Astrocyte of the cerebellum (primary cell): ENCODE results near the gene KCNK5.

ENCODE experiments used
- DNase-seq: peaks from one replicate; pipeline ENCODE4 v3.0.0-alpha.2; 2011; ENCODE audit warnings: low read depth
- H3K4me3 ChIP-seq: 2 replicates; pipeline ENCODE4 v1.5.1; 2011; ENCODE audit warnings: mild to moderate bottlenecking, low read depth, low read length, moderate library complexity
- in situ Hi-C: cut with HindIII; loops from 2 replicates; pipeline ENCODE4 v1.10.0; 2017; ENCODE audit warnings: low sequenced_read_pairs
- TF ChIP-seq, protein P1 (sequence below): IDR thresholded peaks from 2 replicates; pipeline ENCODE4 v1.5.1; 2012; ENCODE audit warnings: low read length, low read depth, moderate library complexity, mild to moderate bottlenecking; ENCODE audit errors: missing control alignments

Gene KCNK5

DNA sequence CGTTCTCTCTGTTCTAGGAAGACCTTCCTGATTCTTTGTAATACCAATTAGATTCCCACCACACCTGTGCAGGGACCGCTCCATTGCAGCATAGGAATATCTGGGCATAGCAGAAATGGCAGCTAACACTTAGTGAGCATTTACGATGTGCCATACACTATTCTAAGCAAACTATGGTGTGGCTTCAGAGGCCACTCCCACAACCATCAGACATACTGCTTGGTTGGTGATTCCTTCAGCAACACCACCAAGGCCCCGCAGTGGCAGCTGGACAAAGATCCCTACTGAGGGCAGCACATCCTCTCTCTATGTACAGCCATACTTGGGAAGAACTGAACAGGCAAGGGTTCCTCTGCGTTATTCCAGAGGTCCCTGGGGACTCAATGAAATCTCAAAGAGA lies 6.2 kb downstream of the KCNK5 start:
- H3K4me3 ChIP-seq = no peak overlapping the region
- in situ Hi-C loops = no loop called here
- DNase-seq = no peak
- TF ChIP-seq, protein P1, sequence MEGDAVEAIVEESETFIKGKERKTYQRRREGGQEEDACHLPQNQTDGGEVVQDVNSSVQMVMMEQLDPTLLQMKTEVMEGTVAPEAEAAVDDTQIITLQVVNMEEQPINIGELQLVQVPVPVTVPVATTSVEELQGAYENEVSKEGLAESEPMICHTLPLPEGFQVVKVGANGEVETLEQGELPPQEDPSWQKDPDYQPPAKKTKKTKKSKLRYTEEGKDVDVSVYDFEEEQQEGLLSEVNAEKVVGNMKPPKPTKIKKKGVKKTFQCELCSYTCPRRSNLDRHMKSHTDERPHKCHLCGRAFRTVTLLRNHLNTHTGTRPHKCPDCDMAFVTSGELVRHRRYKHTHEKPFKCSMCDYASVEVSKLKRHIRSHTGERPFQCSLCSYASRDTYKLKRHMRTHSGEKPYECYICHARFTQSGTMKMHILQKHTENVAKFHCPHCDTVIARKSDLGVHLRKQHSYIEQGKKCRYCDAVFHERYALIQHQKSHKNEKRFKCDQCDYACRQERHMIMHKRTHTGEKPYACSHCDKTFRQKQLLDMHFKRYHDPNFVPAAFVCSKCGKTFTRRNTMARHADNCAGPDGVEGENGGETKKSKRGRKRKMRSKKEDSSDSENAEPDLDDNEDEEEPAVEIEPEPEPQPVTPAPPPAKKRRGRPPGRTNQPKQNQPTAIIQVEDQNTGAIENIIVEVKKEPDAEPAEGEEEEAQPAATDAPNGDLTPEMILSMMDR = no peak

DNA sequence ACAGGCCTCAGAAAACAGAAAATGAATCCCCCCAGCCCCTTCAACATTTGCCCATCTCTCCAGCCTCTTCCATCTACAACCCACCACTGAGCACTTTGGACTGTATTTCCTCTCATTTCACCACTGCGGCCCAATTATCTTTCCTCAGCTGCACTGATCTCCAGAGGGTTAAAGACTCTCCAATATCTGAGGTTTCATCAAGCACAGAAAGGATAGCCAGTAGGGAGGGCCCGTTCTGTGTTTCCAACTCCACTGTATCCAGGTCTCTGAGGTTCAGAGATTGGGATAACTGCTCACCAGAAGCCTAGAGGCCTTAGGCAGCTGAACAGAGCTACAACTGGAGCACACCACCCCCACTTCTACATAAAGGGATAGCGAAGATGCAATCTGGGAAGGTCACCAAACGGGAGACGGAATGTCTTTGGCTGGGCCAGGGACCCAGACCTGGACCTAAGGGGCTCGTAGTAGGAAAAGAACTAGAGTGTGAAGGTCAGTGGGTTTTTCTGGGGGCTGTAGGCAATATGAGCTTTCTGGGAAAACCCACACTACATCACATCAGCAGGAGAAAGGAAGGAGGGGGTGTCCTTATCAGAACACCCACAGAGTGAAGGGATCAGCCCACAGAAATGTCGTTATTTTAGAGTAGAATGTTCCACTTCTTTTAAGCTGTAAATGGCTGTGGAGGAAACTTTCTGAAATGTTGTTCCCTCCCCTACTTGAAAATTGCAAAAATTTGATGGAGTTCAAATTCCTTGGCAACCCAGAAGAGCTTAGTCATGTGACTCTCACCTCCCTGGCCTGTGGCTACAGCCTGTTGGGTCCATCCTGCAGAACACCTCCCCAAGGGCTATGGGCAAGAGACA lies 7.3 kb downstream of the KCNK5 start:
- TF ChIP-seq, protein P1 = no peak
- in situ Hi-C loops = no loop called here

DNA sequence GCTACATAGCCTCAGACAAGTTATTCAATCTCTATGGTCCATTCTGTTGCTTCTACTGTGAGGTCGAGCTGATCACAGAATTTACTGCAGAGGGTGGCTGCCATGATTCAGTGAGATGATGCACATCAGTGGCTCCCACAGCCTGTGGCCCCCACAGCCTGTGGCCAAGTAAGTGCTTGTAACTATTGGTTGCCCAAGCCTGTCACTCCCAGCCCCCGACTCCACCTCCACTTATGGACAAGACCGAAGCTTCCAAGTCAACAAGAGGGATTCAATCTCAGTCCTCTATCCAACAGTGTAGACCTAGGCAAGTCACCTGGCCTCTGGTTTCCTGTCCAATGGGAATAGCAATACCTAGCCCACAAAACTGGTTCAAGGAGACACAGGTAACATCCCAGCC lies 8.2 kb downstream of the KCNK5 start:
- TF ChIP-seq, protein P1 = no peak
- no peak overlapping the region for H3K4me3 ChIP-seq
- DNase-seq = no peak
- in situ Hi-C loops = no loop called here

More for the DNA sequence above, 7.3 kb downstream of the KCNK5 start:
- no peak overlapping the region for H3K4me3 ChIP-seq
- DNase-seq = no peak

DNA sequence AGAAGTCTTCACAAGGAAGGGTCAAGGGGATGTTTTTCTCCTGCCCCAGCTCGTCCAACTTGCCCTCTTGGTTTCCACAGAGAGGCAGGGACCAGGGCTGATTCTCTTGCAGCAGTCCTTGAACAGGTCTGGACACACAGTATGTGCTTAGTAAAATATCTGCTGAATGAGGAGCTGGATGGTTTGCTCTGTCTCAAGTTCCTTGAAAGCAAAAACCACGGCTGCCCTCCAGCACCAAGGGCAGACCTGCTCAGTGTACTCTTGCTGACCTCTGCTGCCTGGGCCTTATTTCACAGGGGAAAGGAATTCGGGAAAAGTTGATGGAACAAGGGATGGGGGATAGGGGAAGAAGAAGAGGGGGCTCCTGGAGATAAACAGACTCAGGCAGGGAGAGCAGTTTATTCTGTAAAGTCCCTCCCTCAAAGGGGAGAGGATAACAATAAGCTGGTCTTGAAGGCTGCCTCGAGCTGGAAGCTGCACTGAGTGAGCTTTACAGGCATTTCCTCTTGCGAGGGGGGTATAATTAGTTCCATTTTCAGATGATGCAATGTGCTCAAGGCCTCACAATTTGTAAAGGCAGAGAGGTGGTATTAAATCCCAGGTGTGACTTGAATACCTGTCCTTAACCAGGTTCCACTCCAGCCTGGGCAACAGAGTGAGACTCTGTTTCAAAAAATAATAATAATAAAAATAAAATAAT lies 10.3 kb downstream of the KCNK5 start:
- no peak for DNase-seq
- in situ Hi-C loops = no loop called here
- no peak overlapping the region for H3K4me3 ChIP-seq
- TF ChIP-seq, protein P1 = no peak

DNA sequence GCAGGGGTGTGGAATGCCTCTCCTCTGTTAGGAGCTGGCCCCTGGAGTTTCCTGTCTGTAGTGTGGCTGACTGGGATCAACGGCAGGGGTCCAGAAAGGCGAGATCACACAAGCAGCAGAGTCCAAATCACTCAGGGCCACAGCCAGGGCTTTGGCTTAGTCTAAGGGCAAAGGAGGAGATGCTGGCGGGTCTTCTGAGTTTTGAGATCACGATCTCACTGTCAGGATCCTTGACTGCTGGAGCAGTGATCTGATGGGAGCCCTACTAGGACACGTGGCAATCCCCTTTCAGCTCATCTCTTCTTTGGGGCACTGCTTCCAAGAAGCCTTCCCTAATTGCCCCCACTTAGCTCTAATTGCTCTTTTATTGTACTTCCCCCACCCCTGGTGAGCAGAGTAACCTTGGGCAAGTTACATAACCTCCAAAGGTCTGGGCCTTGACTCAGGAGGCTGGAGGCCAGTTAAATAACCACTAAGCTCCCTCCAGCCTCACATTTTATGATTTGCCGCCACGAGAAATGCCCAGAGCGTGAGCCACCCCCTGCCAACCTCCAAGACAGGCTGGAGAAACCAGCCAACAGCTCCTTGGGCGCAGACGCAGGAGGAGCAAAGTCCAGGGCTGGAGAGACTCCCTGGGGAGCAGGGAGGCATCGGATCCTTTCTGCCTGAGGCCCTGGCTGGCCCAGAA lies 12.0 kb downstream of the KCNK5 start:
- DNase-seq = no peak
- in situ Hi-C loops = no loop called here
- H3K4me3 ChIP-seq = no peak overlapping the region
- TF ChIP-seq, protein P1 = no peak

DNA sequence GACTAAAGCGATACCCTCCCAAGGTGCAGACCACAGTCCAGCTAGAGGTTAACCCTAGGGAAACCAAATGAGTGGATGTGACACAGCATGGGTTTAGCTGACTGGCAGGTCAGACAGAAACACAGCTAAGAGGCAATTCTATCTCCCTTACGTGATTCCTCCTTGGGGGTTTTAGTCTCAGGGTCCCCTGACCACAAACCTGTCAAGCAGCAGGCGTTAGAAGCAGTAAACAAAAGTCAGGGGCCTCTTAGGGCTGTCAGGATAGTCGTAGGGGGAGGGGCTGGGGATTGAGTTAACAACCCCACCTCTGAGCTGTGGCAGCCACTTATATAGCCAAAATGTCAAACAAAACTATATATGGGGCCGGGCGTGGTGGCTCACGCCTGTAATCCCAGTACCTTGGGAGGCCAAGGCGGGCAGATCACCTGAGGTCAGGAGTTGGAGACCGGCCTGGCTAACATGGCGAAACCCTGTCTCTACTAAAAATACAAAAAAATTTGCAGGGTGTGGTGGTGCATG lies 13.6 kb downstream of the KCNK5 start:
- TF ChIP-seq, protein P1 = no peak
- no peak for DNase-seq
- no peak overlapping the region for H3K4me3 ChIP-seq
- in situ Hi-C loops = no loop called here
